ENCODE measurements around the gene NKG7.
A peak's percentile ranks its signal among the peaks of the same experiment; 100 is the strongest.

The NKG7 gene

DNA sequence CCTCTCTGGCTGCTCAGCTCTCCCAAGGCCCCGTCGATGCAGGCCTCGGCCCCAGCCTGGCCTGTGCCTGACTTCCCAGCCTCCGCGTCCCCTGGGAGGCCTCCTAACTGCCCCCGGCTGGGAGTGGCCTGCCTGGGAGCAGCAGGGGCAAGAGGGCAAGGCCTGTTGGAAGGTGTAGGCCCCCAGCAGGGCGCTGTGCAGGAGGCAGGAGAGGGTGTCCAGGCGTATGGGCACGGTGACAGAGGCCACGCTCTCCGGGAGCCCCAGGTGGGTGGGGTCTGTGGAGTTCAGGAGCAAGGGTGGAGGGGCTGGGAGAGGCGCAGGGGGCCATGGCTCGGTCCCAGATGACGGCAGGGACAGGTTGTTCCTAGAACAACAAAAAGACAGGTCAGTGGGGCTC lies 16.7 kb upstream of the NKG7 start:
- DNase-seq, result no peak

DNA sequence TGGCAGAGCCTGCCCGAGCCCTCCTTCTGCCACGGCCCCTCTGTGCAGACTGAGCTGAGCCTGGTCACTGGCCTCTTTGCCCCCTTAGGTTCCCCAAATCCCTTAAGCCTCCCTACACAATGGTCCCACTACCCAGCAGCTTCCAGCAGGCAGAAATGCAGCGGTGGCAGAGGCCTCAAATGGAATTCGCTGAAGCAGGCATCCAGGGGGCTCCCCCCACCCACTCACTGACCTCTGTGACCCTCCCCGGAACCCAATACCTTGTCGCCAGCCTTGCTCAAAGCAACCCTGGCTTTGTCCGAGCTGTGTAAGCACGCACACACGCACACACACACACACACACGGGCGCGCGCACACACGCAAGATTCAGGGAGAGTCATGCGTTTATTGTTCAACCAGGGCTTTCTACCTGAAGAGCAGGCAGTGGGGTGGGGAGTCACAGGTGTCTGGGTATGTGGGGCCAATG lies 15.5 kb upstream of the NKG7 start, which contains the start of gene LIM2:
Gene LIM2, minus strand, starts transcription at position 51 of the 466 bp plus-strand sequence. CDS start 531 bp downstream, outside the sequence.
- DNase-seq, result no peak

DNA sequence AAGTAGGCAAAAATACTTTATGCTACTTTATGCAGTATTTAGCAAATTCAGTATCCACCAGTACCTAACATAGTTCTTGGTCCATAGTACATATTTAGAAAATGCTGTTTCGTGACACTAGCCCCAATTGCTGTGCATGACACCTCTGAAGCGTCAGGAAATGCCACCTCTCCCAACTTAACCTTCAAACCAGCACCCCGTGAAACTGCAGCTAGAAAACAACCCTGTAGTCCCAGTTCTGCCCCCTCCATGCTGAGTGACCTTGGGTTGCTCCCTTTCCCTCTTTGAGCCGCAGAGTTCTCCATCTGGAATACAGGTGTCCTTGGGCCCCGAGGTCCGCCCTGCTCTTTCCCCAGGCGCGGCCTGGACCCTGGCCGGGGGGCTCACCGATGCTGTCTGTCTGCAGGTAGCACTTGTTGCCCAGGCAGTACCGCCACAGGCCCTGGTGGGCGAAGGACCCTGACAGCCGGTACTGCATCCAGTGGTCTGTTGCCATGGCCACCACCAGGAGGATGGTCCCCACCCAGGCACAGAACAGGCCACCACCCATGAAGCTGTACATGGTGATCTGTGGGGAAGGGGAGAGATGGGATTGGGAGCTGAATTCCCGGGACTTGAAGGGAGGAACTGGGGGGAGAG lies 14.5 kb upstream of the NKG7 start:
- DNase-seq, result no peak

DNA sequence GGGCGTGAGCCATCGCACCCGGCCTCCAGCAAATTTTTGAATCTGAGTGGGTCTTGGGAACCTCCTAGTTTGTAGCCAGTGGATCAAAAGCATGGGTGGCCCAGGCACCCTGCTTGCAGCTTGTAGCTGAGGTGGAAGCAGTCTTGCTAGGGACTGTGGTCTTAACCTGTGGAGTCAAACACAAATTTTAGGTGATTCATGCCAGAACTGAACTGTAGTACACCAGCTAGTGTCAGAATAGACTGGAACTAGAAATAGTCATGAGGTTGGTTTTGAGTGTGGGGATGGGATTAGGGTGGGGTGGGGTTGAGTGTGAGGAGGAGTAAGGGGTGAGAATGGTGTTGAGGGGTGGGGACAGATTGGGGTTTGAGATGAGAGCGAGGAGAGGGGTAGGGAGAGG lies 9.6 kb upstream of the NKG7 start:
- DNase-seq, result no peak

DNA sequence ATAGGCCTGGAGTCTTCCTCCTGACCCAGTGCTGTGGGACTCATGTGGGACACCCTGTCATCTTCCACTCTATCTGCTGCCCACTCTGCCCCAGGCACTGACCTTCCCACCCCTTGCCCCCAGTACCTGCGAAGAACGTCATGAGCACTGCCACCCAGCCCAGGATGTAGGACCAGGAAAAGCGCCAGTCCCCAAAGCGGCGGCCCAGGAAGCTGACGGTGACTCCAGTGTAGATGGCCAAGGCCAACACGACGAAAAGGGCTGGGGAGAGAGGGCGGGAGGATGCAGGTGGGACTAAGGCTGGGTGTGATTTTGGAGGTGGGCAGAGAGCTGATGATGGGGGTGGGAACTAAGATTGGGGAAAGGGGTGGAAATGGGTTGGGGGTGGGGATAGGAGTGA lies 7.9 kb upstream of the NKG7 start:
- no peak for DNase-seq

DNA sequence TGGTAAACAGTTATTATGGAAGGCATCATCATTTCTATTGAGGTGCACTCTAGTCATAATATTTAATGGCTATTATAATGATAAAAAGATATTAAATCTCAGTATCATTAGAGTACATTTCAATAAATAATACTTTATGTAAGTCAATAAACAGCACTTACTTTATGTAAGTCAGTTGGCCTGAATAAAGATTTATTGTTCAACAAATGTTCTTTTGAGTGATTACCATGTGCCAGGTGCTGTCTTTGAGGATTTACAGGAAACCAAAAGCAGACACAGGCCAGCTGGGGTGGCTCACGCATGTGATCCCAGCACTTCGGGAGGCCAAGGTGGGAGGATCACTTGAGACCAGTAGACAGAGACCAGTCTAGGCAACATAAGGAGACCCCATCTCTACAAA lies 5.0 kb upstream of the NKG7 start:
- no peak for DNase-seq

DNA sequence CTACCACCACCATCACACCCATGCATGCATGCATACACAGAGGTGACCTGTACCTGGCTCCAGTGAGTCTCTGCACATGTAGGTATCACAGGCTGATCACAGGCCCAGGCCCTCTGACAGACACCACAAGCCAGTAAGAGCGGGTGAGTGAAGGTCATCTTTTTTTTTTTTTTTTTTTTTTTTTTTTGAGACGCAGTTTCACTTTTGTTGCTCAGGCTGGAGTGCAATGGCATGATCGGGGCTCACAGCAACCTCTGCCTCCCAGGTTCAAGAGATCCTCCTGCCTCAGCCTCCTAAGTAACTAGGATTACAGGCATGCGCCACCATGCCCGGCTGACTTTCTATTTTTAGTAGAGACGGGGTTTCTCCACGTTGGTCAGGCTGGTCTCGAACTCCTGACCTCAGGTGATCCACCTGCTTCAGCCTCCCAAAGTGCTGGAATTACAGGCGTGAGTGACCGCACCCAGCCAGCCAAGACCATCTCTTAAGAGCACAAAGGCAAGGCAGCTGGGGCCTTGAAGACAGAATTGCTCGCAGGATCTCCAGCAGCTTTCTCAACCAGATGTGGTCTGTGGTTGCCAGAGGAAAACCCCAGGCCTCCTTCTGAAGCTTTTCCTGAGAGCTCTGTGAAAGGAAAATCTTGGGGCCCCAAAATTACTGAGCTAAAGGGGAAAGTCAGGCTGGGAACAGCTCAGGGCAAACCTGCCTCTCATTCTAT lies 3.2 kb upstream of the NKG7 start:
- DNase-seq, result no peak

DNA sequence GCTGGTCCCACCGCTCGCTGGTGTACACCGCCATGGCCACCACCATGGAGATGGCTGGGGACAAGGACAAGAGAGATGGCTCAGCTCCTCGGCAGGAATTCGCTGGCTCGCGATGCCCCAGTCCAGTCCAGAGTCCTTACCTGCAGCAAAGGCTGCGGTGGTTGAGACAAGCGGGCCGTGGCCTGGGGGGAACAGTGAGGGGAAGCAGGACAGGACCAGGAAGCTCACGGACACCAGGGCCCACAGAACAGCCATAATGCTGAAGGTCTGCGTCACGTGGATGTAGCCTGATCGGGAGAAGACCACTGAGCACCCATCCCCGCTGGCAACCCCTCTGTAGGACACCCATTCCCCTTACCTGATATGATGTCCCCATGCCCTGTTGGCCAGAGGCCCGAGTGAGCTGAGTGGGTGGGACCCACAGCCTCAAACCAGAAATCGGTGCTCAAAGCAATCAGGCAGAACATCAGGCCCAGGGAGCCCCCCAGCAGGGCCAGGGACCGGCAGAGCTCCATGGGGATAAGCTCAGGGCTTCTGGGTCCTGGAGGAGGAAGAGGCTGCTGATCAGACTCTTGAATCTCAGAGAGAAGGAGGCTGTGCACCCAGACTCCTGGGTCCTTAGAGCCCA lies 319 bp downstream of the NKG7 start:
- DNase-seq, result no peak

DNA sequence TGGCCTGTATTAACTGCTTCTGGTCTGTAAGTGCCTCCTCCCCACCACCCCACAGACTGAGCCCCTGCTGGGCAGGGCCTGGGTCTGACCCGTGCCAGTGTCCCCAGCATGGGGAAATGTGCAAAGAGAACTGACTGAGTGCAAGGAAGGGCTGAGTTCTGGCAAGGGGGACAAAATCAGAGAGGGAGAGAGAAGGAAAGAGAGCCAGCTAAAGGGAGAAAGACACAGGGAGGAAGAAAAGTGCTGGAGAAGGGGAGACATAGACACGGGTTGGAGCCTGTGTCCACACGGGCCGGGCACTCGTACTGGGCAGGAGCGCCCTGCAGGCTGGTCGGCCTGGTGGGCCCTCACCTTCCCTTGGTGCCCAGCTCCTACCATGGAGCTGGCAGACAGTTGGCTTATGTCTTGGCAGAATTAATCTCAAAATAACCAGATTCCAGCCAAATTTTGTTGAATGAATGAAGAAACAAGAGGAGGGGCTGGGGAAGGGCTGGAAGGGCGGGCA lies 1.2 kb downstream of the NKG7 start:
- no peak for DNase-seq

DNA sequence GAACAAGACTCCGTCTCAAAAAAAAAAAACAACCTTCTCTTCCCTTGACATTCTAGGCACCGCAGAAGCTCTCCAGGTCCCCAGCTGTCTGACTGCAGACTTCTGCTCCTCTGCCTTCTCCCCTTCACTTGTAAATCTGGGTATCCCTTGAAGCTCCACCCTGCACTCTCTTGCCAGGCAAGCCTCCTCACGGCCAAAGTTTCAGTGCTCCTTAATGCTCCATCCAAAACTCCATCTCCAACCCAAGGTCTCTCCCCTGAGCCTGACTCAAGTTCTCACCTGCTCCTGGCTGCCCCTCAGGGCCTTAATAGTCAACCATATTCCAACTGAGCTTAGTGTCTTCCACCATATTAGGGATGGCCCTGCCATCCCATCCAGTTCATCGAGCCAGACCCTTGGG lies 2.2 kb downstream of the NKG7 start:
- no peak for DNase-seq

DNA sequence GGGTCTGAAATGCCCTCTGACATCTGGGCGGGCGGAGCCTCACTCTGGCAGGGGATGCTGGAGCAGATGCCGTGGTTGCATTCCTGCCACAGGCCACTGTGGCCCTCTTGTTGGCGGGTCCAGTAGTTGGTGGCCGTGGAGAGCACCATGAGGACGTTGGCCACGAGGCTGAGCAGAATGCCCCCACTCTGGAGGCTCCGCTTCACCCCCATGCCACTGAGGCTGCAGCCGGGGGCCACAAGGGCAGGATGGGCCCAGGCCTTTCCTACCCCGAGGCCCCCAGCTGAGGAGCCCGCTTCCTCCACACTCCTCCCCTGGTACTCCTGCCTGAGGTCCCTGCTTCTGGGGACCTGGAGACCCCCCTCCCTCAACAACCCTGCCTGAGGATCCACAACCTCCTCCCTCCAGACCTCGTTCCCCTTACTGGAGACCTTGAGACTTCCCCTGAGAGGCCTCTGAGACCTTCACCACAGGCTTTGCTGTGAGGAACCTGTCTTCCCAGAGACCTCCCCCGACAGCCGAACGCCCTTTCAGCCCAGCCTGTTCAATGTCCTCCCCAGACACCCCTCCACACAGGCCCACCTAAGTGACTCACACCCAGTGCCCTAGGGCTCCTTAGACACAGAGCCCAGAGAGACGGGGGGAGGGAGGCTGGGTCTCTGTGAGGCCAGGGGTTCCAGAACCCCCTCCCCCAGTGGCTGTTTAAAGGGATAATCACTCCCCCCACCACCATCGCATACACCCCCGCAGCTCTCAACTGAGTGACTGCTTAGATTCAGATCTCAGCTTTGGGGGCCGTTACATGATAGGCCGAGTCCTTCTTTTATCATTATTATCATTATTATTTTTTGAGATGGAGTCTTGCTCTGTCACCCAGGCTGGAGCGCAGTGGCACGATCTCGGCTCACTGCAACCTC lies 3.8 kb downstream of the NKG7 start, which contains the start of gene CLDND2:
Gene CLDND2, minus strand, starts transcription at position 638 of the 917 bp plus-strand sequence. Its CDS starts 426 bp downstream, at position 212.
- peak; percentile 33 for DNase-seq

DNA sequence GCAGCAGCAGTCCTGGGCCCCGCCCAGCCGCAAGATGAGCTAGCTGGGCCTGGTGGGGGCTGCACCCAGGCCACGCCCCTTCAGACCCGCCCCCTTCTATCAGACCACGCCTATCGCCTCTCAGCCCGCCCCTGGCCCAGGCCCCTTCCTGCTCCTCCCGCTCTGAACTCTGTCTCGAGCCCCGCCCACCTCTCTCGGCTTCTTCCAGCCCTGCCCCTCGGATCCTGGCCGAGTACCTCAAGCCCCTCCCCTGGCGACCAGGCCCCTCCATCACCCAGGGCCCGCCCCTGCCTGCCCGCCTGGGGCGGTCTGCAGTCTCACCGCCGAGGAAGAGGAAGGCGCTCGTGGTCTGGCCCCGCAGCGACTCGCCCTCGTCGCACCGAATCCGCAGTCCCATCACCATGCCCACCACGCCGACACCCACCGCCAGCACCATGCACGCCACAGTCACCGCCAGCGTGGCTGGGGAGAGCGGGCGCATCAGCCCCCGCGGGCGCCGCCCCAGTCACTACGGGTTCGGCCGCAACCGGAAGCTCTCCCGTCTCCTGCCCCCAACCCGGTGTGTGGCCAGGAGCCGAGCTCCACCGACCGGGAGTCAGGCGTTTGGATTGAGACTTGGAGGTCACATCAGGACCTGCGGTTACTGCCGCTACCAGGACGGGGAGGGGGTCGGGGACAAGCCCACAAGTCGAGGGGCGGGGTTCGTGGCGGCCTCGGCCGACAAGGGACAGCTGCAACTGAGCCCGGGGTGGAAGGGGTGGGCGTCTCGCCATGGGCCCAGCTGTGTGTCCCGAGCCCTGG lies 4.7 kb downstream of the NKG7 start:
- peak; percentile 97 for DNase-seq

DNA sequence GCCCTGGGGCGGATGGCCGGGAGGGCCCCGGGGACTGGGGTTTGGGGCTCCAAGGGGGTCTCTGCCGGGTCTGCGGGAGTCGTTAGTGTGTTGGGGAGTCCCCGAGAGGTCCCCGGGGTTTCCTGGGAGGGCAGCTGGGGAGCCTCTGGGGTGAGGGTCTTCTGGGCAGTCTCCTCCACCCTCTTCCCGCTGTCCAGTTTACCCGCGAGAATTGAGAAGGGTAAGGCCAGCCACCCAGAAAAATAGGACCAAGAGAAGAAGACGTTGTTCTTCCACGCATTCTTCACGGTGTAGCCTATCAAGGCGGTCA lies 5.2 kb downstream of the NKG7 start:
- DNase-seq, result no peak

DNA sequence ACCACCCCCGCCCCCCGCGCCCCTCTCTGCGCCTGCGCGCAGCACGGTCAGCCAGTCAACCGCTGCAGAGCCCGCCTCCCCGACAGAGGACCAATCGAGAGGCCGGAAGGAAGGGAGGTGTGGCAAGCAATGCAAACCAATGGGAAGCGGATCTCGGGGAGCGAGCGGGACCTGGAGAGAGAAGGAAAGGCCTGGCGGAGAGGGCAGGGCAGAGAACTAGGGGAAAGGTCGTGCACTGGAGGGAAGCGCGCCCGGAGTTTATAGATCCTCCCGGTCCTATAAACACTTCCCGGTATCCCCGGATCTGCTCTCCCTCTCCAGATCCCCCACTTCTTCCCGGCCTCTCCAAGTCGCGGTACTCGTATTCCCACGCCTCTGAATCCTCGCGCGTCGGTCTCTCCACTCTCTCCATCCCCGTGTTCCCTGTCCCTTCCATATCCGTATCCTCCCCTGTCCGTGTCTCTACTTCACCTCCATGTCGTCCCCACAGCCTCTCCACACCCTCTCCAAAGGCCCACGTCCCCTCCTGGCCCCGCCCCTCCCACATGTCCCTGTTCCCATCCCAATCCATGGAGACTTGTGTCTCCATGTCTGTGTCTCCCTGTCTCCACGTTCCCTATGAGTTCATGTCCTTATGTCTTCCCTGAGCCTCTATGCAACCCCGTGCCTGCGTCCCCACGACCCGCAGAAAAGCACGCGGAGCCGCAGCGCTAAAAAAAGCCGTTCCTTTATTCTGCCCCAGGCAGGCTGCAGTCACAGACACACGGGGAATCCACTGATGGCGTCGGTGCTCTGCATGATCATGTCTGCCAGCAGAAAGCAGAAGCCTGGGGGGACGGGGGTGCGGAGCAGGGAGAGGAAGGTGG lies 5.8 kb downstream of the NKG7 start:
- peak; percentile 87 for DNase-seq

DNA sequence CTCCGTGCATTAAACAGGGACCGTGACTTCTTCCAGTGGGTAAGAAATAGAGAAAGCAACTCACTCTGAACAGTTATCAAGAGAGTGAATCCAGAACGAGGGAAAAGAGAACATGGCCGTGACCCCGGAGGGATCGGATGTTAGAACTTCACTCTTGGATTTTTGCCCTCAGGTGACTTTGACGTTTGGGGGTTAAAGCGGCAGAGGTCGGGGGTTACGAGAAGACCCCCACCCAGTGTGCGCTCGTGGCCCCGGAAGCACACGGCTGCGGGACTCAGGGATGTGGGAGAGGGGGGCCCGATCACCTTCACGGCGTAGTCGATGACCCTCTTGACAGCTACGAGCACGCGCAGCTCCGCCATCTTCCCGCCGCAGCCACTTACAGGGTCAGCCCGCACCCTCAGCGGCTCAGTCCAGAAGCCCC lies 6.5 kb downstream of the NKG7 start, which contains the start of gene ETFB:
Gene ETFB, minus strand, starts transcription at position 424 of the 424 bp plus-strand sequence. Its CDS starts 62 bp downstream, at position 362.
- no peak for DNase-seq

DNA sequence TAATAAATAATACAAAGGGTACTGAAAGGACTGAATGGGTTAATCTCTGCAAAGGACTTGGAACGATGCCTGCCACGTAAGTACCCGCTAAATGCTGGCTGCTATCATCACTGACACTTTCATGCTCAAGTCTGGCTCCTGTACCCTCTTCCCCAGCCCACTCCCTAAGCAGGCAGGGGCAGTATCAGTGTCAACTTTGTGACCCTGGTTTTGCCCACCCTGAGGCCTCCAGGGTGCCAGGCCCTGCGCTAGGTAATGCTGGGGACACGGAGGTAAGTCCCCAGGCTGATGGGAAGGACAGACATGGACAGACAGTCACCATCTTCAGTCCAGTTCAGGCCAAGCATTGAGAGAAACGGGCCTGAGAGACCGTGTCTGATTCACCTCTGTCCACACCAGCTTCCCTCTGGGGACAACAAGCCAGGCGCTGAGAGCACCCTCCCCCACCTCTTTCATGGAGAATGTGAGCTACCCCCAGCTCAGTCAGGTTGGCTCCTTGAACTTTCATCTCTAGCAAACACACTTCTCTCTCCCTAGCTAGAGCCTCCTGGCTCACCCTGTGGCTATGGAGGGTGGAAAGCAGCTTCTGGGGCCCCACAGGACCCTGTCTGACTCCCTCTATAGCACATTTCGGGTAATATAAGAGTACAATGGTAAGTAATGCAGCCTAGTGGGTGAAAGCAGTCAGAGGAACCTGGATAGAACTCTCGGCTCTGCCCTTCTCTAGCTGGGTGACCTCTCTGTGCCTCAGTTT lies 7.1 kb downstream of the NKG7 start:
- peak; percentile 43 for DNase-seq

DNA sequence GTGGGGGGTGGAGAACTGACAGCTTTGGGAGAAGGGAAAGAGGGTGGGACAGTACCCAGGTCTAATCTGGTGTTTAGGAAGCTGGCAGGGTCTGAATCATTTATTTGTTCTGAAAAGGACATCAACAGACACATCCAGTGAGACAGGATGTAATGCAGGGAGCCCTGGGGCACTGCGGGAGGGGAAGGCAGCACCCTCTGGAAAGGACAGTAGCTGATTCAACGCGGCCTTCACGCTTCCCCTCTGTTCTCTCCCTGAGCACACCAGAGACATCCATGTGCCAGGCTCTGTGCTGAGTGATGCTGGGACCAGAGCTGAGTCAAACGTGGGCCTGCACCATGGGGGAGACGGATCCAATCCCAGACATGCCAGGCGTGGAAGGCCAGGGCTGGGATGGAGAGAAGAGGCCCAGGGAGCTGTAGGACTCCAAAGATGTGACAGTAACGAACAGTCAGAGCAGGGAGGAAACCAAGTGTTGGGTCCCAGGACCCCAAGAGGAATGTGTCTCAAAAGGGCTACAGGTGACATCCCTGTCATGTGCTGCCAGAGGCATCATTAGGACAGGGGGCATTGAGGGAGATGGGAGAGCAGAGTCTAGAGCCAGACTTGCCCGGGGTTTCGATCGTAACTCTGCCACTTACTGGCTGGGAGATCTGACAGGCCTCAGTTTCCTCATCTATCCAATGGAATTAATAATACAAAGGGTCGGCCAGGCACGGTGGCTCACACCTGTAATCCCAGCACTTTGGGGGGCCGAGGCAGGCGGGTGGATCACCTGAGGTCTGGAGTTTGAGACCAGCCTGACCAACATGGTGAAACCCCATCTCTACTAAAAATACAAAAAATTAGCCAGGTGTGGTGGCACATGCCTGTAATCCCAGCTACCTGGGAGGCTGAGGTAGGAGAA lies 8.0 kb downstream of the NKG7 start:
- DNase-seq, result no peak

DNA sequence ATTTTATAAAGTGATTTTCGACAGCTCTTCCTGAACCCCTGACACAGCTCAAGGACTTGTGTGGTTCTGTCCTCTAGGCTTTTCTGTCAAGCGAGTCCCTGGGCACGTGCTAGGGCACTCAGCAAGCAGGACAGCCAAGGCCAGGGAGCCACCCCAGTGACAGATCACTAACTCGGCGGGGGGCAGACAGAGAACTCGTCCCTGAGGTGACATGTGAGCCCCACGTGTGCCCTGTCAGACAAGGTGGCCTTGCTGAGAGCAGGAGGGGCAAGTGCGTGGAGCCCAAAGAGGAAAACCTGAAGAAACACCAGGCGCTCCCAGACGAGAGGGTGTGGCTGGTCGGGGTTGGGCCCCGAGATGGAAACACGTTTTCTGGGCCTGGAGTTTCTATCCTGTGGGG lies 11.2 kb downstream of the NKG7 start:
- no peak for DNase-seq

DNA sequence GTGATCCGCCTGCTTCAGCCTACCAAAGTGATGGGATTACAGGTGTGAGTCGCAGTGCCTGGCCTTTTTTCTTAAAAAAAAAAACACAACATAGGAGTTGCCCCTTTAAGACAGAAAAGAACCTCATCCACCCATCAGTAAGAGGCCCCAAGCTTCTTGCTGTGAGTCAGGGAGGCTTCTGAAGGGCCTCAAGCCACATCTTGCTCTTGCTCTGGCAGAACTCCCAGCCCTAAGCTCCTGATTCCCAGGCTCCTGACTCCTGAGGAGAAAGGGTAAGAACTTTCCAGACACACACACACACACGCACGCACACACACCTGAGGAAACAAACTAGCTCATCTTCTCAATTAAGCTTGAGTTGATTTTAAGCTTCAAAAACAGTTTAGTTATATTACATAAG lies 13.2 kb downstream of the NKG7 start:
- DNase-seq, result no peak

Measured in activated T-cell treated with anti-CD3 and anti-CD28 coated beads, Interleukin-2, amount 50 U/mL, for 1 hour (primary cell).